ENCODE results near the gene TAAR6.
"Not testable (repeated sequence)": the region's sequence is repeated elsewhere in the genome, so short reads cannot be mapped to it uniquely, and the experiment has no call there.

The TAAR6 gene

GRCh38 chr6:132552372-132552771 is 17.8 kb upstream of the TAAR6 start, which contains the start of gene TAAR8:
TAAR8 (plus strand) TSS chr6:132552672; CDS start chr6:132552693, 21 bp downstream.
- no peak for TF ChIP-seq CTCF (IDR thresholded peaks at IDR 0.05; ENCODE audit: borderline replicate concordance, control extremely low read depth, extremely low read depth, insufficient read depth, missing control alignments)
- DNase-seq (ENCODE audit: low spot score): no peak
- in situ Hi-C loops (cut with MboI; ENCODE audit: low sequenced_read_pairs, unreplicated experiment): no loop called here

GRCh38 chr6:132560087-132560486 is 10.0 kb upstream of the TAAR6 start:
- in situ Hi-C loops (cut with MboI; ENCODE audit: low sequenced_read_pairs, unreplicated experiment): not testable (repeated sequence)

GRCh38 chr6:132566404-132566803 is 3.7 kb upstream of the TAAR6 start:
- TF ChIP-seq CTCF (IDR thresholded peaks at IDR 0.05; ENCODE audit: borderline replicate concordance, control extremely low read depth, extremely low read depth, insufficient read depth, missing control alignments): no peak
- DNase-seq (ENCODE audit: low spot score): no peak
- in situ Hi-C loops (cut with MboI; ENCODE audit: low sequenced_read_pairs, unreplicated experiment): no loop called here

More at GRCh38 chr6:132560087-132560486, 10.0 kb upstream of the TAAR6 start:
- not testable (repeated sequence) for DNase-seq (ENCODE audit: low spot score)

- TF ChIP-seq CTCF (IDR thresholded peaks at IDR 0.05; ENCODE audit: borderline replicate concordance, control extremely low read depth, extremely low read depth, insufficient read depth, missing control alignments): no peak
- DNase-seq (ENCODE audit: low spot score): no peak
- in situ Hi-C loops (cut with MboI; ENCODE audit: low sequenced_read_pairs, unreplicated experiment): no loop called here
Measured at GRCh38 chr6:132567566-132567965, 2.6 kb upstream of the TAAR6 start.

- in situ Hi-C loops (cut with MboI; ENCODE audit: low sequenced_read_pairs, unreplicated experiment): no loop called here
- DNase-seq (ENCODE audit: low spot score): no peak
- no peak for TF ChIP-seq CTCF (IDR thresholded peaks at IDR 0.05; ENCODE audit: borderline replicate concordance, control extremely low read depth, extremely low read depth, insufficient read depth, missing control alignments)
Measured at GRCh38 chr6:132568611-132569010, 1.5 kb upstream of the TAAR6 start.

GRCh38 chr6:132569170-132569569 is 952 bp upstream of the TAAR6 start:
- DNase-seq (ENCODE audit: low spot score): no peak
- no peak for TF ChIP-seq CTCF (IDR thresholded peaks at IDR 0.05; ENCODE audit: borderline replicate concordance, control extremely low read depth, extremely low read depth, insufficient read depth, missing control alignments)
- in situ Hi-C loops (cut with MboI; ENCODE audit: low sequenced_read_pairs, unreplicated experiment): no loop called here

- DNase-seq (ENCODE audit: low spot score): no peak
- TF ChIP-seq CTCF (IDR thresholded peaks at IDR 0.05; ENCODE audit: borderline replicate concordance, control extremely low read depth, extremely low read depth, insufficient read depth, missing control alignments): no peak
- in situ Hi-C loops (cut with MboI; ENCODE audit: low sequenced_read_pairs, unreplicated experiment): no loop called here
Measured at GRCh38 chr6:132571774-132572173, 1.7 kb downstream of the TAAR6 start.
